ENCODE results near the gene CCR5AS.
"Not testable (repeated sequence)": the region's sequence is repeated elsewhere in the genome, so short reads cannot be mapped to it uniquely, and the experiment has no call there.

DNA sequence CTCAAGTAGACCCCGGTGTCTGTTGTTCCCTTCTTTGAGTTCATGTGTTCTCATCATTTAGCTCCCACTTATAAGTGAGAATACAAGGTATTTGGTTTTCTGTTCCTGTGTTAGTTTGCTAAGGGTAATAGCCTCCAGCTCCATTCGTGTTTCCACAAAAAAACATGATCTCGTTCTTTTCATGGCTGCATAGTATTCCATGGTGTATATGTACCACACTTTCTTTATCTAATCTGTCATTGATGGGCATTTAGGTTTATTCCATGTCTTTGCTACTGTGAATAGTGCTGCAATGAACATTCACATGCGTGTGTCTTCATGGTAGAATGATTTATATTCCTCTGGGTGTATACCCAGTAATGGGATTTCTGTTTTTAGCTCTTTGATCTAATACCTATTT, 4.0 kb downstream of the CCR5AS start:
- TF ChIP-seq, protein P1, sequence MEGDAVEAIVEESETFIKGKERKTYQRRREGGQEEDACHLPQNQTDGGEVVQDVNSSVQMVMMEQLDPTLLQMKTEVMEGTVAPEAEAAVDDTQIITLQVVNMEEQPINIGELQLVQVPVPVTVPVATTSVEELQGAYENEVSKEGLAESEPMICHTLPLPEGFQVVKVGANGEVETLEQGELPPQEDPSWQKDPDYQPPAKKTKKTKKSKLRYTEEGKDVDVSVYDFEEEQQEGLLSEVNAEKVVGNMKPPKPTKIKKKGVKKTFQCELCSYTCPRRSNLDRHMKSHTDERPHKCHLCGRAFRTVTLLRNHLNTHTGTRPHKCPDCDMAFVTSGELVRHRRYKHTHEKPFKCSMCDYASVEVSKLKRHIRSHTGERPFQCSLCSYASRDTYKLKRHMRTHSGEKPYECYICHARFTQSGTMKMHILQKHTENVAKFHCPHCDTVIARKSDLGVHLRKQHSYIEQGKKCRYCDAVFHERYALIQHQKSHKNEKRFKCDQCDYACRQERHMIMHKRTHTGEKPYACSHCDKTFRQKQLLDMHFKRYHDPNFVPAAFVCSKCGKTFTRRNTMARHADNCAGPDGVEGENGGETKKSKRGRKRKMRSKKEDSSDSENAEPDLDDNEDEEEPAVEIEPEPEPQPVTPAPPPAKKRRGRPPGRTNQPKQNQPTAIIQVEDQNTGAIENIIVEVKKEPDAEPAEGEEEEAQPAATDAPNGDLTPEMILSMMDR (conservative IDR thresholded peaks at IDR 0.05 in 1 of 2, IDR thresholded peaks at IDR 0.05 in 1 of 2; ENCODE audit: low read depth in 1 of 2, low read length in 2 of 2), result not testable (repeated sequence)
- not testable (repeated sequence) for TF ChIP-seq EZH2 (IDR thresholded peaks at IDR 0.05; ENCODE audit: low read length, missing control alignments)
